HCEC 1CT (cell line): ENCODE data around the gene CHGA.

ENCODE experiments used
- DNase-seq: peaks from one replicate; pipeline ENCODE4 v3.0.0-alpha.2; 2017

Gene CHGA

DNA sequence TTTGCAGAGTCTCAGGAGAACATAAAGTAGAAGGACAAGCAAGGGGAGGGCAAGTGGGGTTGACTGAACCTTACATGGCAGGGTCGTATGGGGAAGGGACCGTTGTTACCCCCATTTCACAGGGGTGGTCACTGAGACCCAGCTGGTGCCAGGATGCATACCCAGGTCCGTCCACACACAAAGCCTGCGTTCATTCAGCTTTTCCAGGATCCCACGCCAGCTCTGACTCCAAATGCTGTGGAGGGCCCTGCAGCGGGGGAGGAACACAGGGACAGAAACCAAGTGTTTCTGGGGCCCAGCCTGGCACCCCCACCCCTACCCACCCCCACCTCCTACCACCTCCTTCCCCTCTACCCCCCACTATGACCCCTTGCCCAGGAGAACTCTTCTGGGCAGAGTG is 16.5 kb upstream of the CHGA start:
- no peak for DNase-seq

DNA sequence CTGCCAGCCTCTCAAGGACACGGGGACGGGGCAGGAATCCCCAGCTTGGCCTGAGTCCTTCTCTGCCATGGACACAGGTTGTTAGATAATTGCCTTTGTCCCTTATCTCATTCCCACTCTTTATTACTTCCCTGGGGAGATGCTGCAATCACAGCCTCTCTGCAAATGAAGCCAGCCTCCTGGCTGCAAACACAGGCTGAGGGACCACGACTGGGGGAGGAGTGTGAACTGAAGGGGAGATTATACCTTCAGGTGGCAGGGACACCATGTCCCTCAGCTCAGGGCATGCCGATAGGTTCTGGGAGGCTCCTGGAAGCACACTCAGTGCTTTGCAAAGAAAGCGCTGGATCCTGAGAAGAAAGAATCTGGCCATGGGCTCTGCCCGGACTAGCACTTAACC is 16.1 kb upstream of the CHGA start:
- no peak for DNase-seq

DNA sequence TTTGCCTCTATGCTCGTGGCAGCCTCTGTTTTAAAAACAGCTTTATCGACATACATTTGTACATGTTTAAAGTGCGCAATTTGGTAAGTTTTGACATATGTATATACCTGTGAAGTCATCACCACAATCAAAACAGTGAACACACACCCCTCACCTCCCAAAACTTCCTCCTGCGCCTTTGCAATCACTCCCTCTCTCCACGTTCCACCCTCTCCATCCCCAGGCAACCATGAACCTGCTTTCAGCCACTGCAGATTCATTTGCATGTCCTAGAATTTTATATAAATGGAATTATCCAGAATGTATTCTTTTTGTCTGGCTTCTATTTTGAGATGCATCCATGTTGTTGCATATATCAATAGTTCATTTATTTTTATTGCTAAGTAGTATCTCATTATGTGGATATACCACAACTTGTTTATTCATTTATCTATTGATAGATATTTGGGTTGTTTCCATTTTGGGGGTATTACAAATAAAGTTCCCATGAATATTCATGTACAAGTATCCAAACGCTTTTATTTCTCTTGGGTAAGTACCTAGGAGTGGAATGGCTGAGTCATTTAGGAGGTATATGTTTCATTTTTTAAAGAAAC is 15.5 kb upstream of the CHGA start:
- no peak for DNase-seq

DNA sequence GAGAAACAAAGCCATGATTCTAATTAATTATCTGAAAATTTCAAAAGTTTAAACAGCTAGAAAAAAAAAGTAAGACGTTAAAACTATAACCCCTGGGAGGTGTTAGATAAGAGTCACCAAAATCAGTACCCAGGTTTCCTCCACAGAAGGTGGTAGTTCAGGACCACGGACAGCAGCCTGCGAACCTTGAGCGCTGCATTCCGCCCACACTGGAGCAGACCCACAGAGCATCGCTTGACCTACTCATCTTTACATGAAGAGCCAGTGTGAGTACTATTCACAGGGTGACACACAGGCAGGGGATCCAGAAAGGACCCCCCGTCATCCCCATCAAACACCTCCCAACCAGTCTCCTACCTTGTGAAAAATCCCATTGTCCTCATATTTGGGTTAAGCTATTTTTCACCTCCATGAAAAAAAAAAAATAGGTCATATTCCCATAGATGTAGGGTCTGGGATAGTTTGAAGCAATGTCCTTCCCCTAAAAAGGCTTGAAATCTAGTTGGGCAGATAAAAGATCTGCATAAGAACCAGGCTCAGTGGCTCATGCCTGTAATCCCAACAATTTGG is 8.8 kb upstream of the CHGA start:
- DNase-seq = no peak

DNA sequence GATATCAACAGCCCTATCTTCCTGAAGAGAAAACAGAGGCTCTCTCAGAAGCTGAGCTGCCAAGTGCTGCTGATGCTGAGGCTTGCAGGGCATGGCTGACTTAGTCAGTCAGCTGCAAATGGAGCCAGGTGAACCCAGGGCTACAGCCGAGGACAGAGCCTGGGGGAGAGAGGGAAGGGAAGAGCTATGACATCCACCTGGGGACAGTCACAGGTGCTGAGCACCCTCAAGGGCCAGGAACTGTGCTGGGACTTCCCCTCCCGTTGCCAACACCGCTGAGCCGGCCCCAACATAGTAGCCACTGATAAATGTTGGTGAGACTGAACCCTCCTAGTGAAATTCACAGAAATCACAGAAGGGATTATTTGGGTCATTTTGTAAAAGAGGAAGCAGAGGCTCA is 6.7 kb upstream of the CHGA start:
- DNase-seq = no peak

DNA sequence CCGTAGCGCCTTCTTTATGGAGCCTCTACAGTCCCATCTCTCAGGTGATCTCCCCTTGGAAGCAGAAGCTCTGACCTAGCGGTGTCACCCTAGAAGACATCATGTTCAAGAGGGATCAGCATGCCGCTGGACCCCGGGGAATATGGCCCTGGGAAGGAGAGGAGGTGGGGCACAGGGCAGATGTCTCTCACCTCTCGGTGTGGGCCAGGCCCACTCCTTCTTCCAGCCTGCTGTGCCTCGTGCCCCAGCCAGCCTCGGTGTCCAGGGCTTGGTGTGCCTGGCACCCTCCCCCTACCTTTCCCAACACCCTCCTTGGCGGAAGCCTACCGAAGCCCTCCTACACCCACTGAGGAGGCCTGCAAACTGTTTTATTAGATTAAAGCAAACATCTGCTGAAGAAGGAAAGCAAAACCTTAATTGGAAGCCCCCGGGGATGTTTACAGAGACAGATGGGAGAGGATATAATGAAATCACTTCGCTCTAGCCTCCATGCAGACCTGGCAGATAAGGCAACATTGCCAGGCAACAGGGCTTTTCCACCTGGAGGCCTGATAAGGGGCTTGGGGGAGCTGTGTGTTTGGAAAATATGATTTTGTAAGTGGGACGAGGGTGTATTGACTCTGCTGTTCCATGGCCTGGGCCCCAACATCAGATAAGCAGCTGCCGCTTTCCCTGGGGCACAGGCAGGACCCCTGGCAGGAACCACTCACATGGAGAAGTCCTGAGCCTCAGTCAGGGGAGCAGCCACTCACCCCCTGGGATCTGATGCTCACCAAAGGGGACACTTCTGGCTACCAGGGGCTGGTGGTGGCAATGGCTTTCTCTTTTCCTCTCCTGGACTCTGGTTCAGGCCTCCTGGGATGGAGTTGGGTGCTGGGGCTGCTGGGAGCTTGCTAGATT is 5.7 kb upstream of the CHGA start:
- DNase-seq = no peak

DNA sequence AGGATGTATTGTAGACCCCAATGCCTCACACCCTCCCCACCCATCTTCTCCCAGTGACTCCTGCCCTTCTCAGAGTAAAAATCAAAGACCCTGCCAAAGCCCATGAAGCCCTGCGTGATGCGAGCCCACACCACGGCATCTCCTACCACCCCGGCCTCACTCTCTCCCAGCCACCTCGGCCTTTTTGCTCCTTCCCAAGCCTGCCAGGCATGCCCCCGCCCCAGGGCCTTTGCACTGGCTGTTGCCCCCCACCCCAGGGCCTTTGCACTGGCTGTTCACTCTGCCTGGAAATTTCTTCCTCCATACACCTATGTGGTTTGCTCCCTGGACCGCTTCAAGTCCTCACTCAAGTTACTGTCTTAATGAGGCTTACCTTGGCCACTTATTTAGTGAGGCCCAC is 5.0 kb upstream of the CHGA start:
- DNase-seq = no peak

DNA sequence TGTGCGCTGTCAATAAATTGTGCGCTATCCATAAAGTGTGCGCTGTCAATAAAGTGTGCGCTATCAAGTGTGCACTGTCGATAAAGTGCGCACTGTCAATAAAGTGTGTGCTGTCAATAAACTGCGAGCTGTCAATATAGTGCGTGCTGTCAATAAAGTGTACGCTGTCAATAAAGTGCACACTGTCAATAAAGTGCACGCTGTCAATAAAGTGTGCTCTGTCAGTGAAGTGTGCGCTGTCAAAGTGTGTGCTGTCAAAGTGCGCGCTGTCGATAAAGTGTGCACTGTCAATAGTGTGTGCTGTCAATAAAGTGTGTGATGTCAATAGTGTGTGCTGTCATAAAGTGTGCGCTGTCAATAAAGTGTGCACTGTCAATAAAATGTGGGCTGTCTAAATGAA is 2.9 kb upstream of the CHGA start:
- DNase-seq = no peak

DNA sequence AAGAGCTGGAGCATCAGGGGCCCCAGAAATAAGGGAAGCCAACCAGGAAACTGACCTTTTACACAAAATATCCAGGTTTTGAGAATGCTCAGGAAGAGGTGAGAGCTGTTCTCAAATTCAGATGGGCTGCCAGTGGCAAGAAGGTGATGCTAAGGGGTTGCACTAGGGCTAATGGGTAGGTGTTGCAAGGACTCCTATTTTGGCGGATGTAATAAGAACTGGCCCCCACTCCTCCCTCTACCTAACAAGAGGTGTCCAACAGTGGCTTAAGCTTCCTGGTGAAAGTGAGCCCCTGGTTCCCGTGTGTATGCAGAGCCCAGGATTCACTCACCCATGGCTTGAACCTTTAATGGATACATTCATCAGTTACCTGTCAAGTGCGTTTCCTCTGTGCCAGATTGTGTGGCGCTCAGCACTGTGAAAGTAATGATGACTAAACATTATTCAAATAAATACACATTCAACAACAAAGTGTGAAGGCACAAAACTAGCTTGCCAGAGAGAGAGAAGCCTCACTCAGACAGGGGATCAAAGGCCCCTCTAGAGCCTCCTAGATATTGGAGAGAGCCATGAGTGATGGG is 705 bp upstream of the CHGA start:
- no peak for DNase-seq

DNA sequence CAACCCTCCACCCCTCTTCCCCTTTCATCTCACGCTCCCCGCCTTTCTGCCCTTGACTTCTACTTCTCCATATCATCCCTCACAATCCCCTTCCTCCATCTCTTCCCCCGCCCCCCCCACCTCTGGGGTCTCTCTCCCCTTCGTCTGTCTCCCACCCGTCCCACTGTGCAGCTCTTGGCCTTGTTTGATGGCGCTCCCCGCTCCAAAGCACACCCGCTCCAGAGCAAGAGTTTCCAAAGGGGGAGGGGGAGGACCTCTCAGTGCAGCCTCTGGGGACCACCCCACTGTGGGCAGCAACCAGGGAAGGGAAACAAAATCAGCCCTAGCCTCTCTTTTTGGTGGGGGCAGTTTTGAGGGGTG is 774 bp downstream of the CHGA start:
- no peak for DNase-seq

DNA sequence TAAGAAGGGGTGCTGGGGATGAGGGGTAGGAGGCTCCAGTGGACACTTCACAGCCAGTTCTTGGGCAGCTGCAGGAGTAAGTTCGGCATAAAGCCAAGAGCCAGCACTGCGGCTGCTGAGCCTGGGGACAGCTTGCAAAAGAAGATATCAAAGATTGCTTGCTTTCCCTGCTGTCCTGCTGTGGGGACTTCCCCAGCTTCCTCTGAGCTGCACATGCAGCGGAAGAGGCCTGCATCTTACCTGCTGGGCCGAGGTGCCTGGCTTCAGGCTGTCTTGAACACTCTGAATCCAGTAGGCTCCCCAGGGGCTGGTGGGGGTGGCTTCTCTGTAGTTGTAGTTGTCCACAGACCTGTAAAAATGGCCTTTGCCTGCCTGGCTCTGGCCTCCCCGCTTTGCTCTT is 1.3 kb downstream of the CHGA start:
- DNase-seq = no peak

DNA sequence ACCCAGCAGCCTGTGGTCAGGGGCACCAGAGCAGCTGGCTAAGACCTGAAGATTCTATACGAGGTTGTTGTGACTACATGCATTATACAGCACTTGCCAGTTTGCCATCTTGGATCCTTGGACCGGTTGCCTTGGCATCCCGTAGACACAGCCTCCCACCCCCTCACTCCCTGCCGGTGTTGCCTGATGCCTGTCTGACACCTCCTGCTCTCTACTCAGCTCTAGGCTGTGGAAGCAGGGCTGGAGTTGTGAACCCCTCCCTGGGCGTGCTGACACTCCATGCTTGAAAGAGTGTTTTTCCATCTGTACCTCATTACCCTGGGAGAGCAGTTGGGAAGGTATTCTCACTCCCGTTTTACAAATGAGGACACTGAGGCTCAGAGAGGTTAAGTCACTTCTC is 2.5 kb downstream of the CHGA start:
- DNase-seq = no peak

DNA sequence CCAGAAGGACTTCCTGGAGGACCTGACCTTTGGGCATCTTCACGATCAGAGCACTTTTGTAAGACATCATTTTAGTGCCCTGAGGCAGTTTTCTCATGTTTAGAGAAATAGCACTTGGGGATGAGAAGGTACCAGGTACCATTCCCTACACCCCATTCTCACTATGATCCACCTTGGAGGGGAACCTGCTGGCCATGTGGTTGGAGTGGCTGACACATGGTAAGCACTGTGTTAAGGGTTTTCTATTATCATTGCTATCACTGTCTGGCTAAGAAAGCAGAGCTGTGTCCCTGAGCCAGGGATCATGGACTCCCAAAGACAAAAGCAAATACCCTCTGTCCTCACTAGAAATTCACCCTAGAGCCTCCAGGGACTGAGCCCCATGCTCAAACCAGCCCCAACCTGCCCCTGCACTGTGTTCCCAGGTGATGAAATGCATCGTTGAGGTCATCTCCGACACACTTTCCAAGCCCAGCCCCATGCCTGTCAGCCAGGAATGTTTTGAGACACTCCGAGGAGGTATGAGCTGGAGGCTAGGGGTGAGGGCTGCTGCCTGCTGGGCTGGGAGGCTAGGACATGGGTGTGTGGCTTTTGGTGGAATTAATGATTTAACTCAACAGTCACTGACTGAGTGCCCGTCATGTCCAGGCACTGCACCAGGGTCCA is 3.4 kb downstream of the CHGA start:
- DNase-seq = no peak

DNA sequence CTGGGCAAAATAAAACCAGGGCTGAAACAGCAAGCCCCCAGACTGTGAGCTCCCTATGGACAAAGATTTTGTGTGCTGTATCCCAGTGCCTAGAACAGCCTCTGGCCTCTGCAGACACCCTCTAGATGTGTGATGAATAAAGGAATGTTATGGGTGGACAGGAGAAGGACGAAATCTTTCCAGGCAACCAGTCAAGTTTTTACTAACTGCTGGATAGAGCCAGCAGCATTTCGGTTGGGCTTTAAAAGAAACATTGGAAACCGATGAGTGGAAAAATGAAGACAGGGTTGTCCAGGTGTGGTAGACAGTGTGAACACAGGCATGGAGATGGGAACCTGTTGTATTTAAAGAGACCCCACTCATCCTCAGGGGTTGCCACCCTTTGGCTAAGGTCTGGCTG is 4.0 kb downstream of the CHGA start:
- DNase-seq = no peak

DNA sequence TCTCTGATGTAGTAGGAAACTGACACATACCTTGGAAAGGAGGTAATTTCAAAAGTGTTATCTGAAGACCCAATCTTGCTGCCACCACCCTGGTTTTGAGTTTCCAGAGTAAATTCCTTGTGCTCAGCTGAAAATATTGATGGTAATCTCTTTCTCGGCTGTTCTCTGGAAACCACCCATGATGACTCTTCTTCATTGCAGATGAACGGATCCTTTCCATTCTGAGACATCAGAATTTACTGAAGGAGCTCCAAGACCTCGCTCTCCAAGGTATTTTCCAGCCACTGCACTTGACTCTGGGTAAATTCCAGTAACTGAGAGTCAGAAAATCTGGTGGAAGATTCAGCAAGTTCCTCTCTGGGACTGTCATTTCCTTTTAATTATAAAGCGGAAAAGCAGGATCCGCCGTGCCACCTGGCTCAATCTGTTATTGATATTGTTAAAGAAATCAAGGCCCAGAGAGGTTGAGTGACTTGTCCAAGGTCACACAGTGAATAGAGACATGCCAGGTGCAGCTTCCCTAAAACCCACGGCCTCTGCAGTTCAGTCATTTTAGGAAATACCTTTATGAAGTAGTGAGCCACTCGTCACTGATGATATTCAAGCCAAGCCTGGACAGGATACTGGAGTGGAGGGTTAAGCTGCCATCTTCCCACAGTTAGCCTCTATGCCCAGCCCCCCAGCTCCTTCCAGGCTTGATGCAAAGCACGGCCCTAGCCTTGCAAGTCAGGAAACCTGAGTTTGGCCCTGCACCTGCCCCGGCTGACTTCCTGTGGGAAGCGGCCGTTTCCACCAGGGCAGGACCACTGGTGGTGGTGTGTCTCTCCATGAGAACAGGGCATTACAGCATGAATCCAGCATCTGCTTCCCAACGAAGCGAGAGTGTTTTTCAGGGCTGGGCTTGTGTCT is 4.7 kb downstream of the CHGA start:
- DNase-seq = no peak

DNA sequence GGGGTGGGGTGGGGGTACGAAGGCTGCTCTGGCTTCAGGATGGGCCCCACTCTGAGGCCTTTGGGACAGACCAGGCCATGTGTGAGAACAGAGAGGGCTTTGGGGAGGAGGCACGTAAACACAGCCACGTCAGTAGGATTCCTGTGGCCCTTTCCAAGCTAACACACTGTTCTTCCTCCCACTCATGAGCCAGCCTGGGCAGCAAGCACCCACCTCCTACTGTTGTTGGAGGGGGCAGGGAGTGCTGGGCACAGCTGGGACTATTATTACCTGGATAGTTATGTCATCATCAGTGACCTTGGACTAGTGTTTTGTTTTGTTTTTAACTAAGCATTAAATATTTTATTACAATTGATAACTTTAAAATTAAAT is 5.3 kb downstream of the CHGA start:
- DNase-seq = no peak

DNA sequence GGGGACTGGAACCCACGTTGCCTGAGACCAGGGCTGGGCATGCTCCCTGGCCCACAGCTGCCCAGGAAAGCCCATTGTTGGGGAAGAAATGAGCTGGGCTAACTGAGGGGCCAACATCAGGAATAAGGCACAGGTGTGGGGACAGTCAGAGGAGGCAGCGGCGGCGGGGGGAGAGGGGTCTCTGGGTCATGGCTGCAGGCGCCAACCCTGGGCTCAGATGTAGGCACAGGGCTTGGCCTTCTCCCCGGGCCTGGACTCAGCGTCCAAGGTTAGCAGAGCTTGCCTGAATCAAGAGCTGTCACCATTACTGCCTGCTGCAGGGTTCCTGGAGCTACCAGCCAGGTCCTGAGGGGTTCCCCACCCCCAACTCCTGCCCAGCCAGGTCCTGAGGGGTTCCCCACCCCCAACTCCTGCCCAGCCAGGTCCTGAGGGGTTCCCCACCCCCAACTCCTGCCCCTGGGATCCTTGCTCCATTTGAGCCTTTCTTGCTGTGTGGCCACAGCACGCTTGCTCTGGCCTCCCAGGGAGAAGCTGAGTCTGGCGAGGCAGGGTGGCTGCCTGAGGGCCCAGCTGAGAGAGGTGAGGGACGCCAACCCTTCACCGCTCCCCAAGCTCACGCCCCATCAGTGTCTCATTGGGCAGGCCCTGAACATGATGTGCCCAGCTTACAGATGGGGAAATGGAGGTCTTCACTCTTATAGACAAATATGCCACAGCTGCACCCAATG is 6.2 kb downstream of the CHGA start:
- no peak for DNase-seq

DNA sequence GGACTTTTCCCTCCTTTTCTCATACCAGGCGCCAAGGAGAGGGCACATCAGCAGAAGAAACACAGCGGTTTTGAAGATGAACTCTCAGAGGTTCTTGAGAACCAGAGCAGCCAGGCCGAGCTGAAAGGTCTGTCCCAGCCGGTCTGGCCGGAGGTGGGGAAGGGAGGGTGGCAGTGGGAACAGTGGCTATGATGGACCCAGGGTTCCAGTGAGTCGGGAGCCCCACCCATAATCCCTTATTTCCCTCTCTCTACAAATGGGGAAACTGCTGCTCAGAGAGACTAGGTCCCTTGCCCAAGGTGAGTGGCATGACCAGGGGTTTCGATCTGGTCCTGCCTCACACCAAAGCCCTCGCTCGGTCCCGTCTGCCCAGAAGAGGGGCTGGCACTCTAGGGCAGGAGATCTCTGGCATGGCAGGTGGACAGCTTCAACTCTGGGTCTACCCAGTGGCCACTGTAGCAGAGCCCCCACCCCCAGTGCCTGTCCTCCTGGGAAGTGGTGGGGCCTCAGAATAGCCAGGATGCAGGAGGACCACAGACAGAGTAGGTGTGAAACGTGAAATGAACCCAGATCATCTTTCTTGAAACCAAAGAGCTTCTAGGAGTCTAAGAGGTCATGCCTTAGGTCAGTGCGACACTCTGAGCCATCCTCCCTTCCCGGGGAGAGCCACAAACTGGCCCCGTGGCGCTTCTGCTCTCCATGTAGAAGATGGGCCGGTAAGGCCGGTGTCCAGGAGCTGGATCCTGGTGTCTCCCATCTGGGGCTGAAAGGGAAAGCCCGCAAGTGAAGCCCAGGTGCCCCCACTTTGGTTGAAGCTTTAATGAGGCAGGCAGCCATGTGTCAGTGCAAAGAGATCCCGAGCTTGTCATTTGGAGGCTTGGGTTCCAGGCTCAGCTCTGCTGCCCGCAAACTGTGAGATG is 7.0 kb downstream of the CHGA start:
- DNase-seq = no peak

DNA sequence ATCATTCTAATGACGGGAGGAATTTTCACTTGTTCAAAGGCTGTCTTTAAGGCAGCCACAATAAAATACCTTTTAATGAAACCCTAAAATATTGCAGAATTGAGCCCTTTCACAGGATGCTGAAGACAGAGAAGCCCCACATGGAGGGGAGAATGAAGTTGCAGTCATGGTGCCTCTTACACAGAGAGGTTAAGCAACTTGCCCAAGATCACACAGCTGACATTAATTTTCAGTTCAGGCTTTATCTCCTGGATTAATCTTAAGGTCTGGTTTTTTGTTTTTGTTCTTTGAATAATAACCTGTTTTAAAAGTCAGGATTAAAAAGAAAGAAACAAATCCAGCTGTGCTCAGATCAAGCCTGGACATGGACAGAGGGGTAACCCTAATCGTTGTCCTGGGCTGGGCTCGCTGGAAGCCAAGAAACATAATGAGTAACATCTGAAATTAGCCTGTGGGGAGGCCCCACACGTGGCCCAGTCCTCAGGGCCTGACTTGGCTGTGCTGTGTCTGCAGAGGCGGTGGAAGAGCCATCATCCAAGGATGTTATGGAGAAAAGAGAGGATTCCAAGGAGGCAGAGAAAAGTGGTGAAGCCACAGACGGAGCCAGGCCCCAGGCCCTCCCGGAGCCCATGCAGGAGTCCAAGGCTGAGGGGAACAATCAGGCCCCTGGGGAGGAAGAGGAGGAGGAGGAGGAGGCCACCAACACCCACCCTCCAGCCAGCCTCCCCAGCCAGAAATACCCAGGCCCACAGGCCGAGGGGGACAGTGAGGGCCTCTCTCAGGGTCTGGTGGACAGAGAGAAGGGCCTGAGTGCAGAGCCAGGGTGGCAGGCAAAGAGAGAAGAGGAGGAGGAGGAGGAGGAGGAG is 8.0 kb downstream of the CHGA start:
- DNase-seq = no peak
